ENCODE results near the gene UROC1.
A peak's percentile ranks its signal among the peaks of the same experiment; 100 is the strongest.

Gene UROC1

GRCh38 chr3:126479642-126480041 lies 37.9 kb downstream of the UROC1 start:
- Histone ChIP-seq H3K9me3 (ENCODE audit: control insufficient read depth, low read length) (no peaks in the 10 kb centered on the region), H3K79me1 (replicated peaks; ENCODE audit: low read length, poor library complexity, severe bottlenecking) (peaks cover 3% of the 10 kb centered on the region), H3K27me3 (ENCODE audit: control insufficient read depth in 1 of 2, insufficient read depth in 1 of 2, low read length in 2 of 2) (peaks cover 3 to 13% of the 10 kb centered on the region in 2 experiments), H4K8ac (ENCODE audit: low read length) (no peak overlapping the region), H3K18ac (ENCODE audit: low read depth in 1 of 2, low read length in 2 of 2) (no peak overlapping the region), H3K27ac (ENCODE audit: low read length, poor library complexity, severe bottlenecking) (no peak overlapping the region), H3K4me3 (ENCODE audit: insufficient read depth in 1 of 2, low read depth in 1 of 2, low read length in 2 of 2) (no peak overlapping the region), H3K4me1 (ENCODE audit: control insufficient read depth, insufficient read depth, low read depth, low read length) (peaks cover 13% of the 10 kb centered on the region), H3K9ac (ENCODE audit: low read length) (no peak overlapping the region), H3K23ac (ENCODE audit: low read length in 2 of 2) (peak overlapping the region in 1 of 2 experiments; percentile 5), H3K14ac (ENCODE audit: low read length in 2 of 2) (no peak overlapping the region), H2AFZ (ENCODE audit: low read depth, low read length) (no peak overlapping the region), H3K4me2 (ENCODE audit: low read length, poor library complexity, severe bottlenecking) (no peak overlapping the region), H3K4ac (ENCODE audit: low read depth in 1 of 2, low read length in 2 of 2) (no peak overlapping the region), H2BK12ac (ENCODE audit: low read length in 2 of 2) (no peak overlapping the region), H2BK5ac (ENCODE audit: low read depth, low read length, poor library complexity, severe bottlenecking) (no peak overlapping the region), H3K36me3 (ENCODE audit: control insufficient read depth in 1 of 2, insufficient read depth in 2 of 2, low read depth in 1 of 2, low read length in 2 of 2) (no peaks in the 10 kb centered on the region), H2BK120ac (ENCODE audit: low read depth, low read length) (no peak overlapping the region), H2BK15ac (ENCODE audit: low read depth, poor library complexity, severe bottlenecking) (no peak overlapping the region), H4K91ac (ENCODE audit: low read length) (no peak overlapping the region), H2AK5ac (ENCODE audit: low read length, severe bottlenecking) (no peak overlapping the region)
- DNase-seq = no peak
- WGBS = 70% methylated on average over 1 of the region's 1 CpG

GRCh38 chr3:126478581-126479310 lies 38.8 kb downstream of the UROC1 start:
- H3K4me3 ChIP-seq (ENCODE audit: insufficient read depth in 1 of 2, low read depth in 1 of 2, low read length in 2 of 2) = no peak overlapping the region
- no peak overlapping the region for H2BK120ac ChIP-seq (ENCODE audit: low read depth, low read length)
- H3K4me1 ChIP-seq (ENCODE audit: control insufficient read depth, insufficient read depth, low read depth, low read length) = peaks cover 19% of the 10 kb centered on the region
- H2BK5ac ChIP-seq (ENCODE audit: low read depth, low read length, poor library complexity, severe bottlenecking) = no peak overlapping the region
- no peak overlapping the region for H3K4ac ChIP-seq (ENCODE audit: low read depth in 1 of 2, low read length in 2 of 2)
- peaks cover 0 to 6% of the 10 kb centered on the region in 2 experiments for H3K27me3 ChIP-seq (ENCODE audit: control insufficient read depth in 1 of 2, insufficient read depth in 1 of 2, low read length in 2 of 2)
- H4K8ac ChIP-seq (ENCODE audit: low read length) = no peak overlapping the region
- H3K14ac ChIP-seq (ENCODE audit: low read length in 2 of 2) = no peak overlapping the region
- H2BK15ac ChIP-seq (ENCODE audit: low read depth, poor library complexity, severe bottlenecking) = no peak overlapping the region
- 95% methylated on average over 14 of the region's 14 CpGs for WGBS
- H2AFZ ChIP-seq (ENCODE audit: low read depth, low read length) = no peak overlapping the region
- H3K18ac ChIP-seq (ENCODE audit: low read depth in 1 of 2, low read length in 2 of 2) = no peak overlapping the region
- DNase-seq = no peak
- peaks cover 6% of the 10 kb centered on the region for H3K79me1 ChIP-seq (replicated peaks; ENCODE audit: low read length, poor library complexity, severe bottlenecking)
- no peak overlapping the region for H3K4me2 ChIP-seq (ENCODE audit: low read length, poor library complexity, severe bottlenecking)
- no peak overlapping the region for H3K9ac ChIP-seq (ENCODE audit: low read length)
- no peak overlapping the region for H2BK12ac ChIP-seq (ENCODE audit: low read length in 2 of 2)
- H2AK5ac ChIP-seq (ENCODE audit: low read length, severe bottlenecking) = no peak overlapping the region
- H3K36me3 ChIP-seq (ENCODE audit: control insufficient read depth in 1 of 2, insufficient read depth in 2 of 2, low read depth in 1 of 2, low read length in 2 of 2) = no peaks in the 10 kb centered on the region
- H3K23ac ChIP-seq (ENCODE audit: low read length in 2 of 2) = no peak overlapping the region
- no peak overlapping the region for H3K27ac ChIP-seq (ENCODE audit: low read length, poor library complexity, severe bottlenecking)
- H4K91ac ChIP-seq (ENCODE audit: low read length) = no peak overlapping the region
- H3K9me3 ChIP-seq (ENCODE audit: control insufficient read depth, low read length) = no peaks in the 10 kb centered on the region

GRCh38 chr3:126477061-126477380 lies 40.6 kb downstream of the UROC1 start:
- DNase-seq = no peak
- Histone ChIP-seq H3K4ac (ENCODE audit: low read depth in 1 of 2, low read length in 2 of 2) (no peak overlapping the region), H3K4me1 (ENCODE audit: control insufficient read depth, insufficient read depth, low read depth, low read length) (peaks cover 32% of the 10 kb centered on the region), H3K4me2 (ENCODE audit: low read length, poor library complexity, severe bottlenecking) (no peak overlapping the region), H2AFZ (ENCODE audit: low read depth, low read length) (no peak overlapping the region), H3K27me3 (ENCODE audit: control insufficient read depth in 1 of 2, insufficient read depth in 1 of 2, low read length in 2 of 2) (no peaks in the 10 kb centered on the region), H3K4me3 (ENCODE audit: insufficient read depth in 1 of 2, low read depth in 1 of 2, low read length in 2 of 2) (no peak overlapping the region), H2AK5ac (ENCODE audit: low read length, severe bottlenecking) (no peak overlapping the region), H2BK15ac (ENCODE audit: low read depth, poor library complexity, severe bottlenecking) (no peak overlapping the region), H3K23ac (ENCODE audit: low read length in 2 of 2) (no peak overlapping the region), H3K14ac (ENCODE audit: low read length in 2 of 2) (no peak overlapping the region), H3K79me1 (replicated peaks; ENCODE audit: low read length, poor library complexity, severe bottlenecking) (peaks cover 13% of the 10 kb centered on the region), H3K18ac (ENCODE audit: low read depth in 1 of 2, low read length in 2 of 2) (no peak overlapping the region), H4K8ac (ENCODE audit: low read length) (peak overlapping the region; percentile 9), H2BK5ac (ENCODE audit: low read depth, low read length, poor library complexity, severe bottlenecking) (no peak overlapping the region), H2BK120ac (ENCODE audit: low read depth, low read length) (no peak overlapping the region), H3K27ac (ENCODE audit: low read length, poor library complexity, severe bottlenecking) (no peak overlapping the region), H3K9ac (ENCODE audit: low read length) (no peak overlapping the region), H3K36me3 (ENCODE audit: control insufficient read depth in 1 of 2, insufficient read depth in 2 of 2, low read depth in 1 of 2, low read length in 2 of 2) (peaks cover 0 to 8% of the 10 kb centered on the region in 2 experiments), H4K91ac (ENCODE audit: low read length) (no peak overlapping the region), H2BK12ac (ENCODE audit: low read length in 2 of 2) (no peak overlapping the region), H3K9me3 (ENCODE audit: control insufficient read depth, low read length) (no peaks in the 10 kb centered on the region)
- 84% methylated on average over 4 of the region's 4 CpGs for WGBS

- Histone ChIP-seq H3K4me1 (ENCODE audit: control insufficient read depth, insufficient read depth, low read depth, low read length) (peaks cover 28% of the 10 kb centered on the region), H2BK12ac (ENCODE audit: low read length in 2 of 2) (peak overlapping the region in 1 of 2 experiments; percentile 3), H3K36me3 (ENCODE audit: control insufficient read depth in 1 of 2, insufficient read depth in 2 of 2, low read depth in 1 of 2, low read length in 2 of 2) (peaks cover 0 to 13% of the 10 kb centered on the region in 2 experiments), H3K18ac (ENCODE audit: low read depth in 1 of 2, low read length in 2 of 2) (peak overlapping the region; percentile 79 to 86), H3K4ac (ENCODE audit: low read depth in 1 of 2, low read length in 2 of 2) (peak overlapping the region; percentile 22 to 89), H3K4me2 (ENCODE audit: low read length, poor library complexity, severe bottlenecking) (peak overlapping the region; percentile 80), H2AK5ac (ENCODE audit: low read length, severe bottlenecking) (no peak overlapping the region), H3K9me3 (ENCODE audit: control insufficient read depth, low read length) (no peaks in the 10 kb centered on the region), H2AFZ (ENCODE audit: low read depth, low read length) (peak overlapping the region; percentile 49), H3K14ac (ENCODE audit: low read length in 2 of 2) (peak overlapping the region in 1 of 2 experiments; percentile 30), H3K23ac (ENCODE audit: low read length in 2 of 2) (peak overlapping the region in 1 of 2 experiments; percentile 87), H4K8ac (ENCODE audit: low read length) (peak overlapping the region; percentile 96), H3K9ac (ENCODE audit: low read length) (peak overlapping the region; percentile 97), H2BK5ac (ENCODE audit: low read depth, low read length, poor library complexity, severe bottlenecking) (no peak overlapping the region), H3K4me3 (ENCODE audit: insufficient read depth in 1 of 2, low read depth in 1 of 2, low read length in 2 of 2) (peak overlapping the region; percentile 65 to 97), H3K27me3 (ENCODE audit: control insufficient read depth in 1 of 2, insufficient read depth in 1 of 2, low read length in 2 of 2) (no peaks in the 10 kb centered on the region), H4K91ac (ENCODE audit: low read length) (peak overlapping the region; percentile 64), H3K27ac (ENCODE audit: low read length, poor library complexity, severe bottlenecking) (no peak overlapping the region), H3K79me1 (replicated peaks; ENCODE audit: low read length, poor library complexity, severe bottlenecking) (peaks cover 13% of the 10 kb centered on the region), H2BK15ac (ENCODE audit: low read depth, poor library complexity, severe bottlenecking) (no peak overlapping the region), H2BK120ac (ENCODE audit: low read depth, low read length) (peak overlapping the region; percentile 71)
- 21% methylated on average over 47 of the region's 66 CpGs for WGBS
- DNase-seq = no peak
Observed at GRCh38 chr3:126476166-126477060, 41.2 kb downstream of the UROC1 start.
